SK-N-SH (cell line): Measurements from ENCODE around the gene RASGRP2.
A peak's percentile ranks its signal among the peaks of the same experiment; 100 is the strongest.

Experiments used
- CTCF ChIP-seq: fragments of 200-600 bp; sonication (generic); IDR thresholded peaks from 2 replicates; pipeline ENCODE4 v1.6.1; 2017; ENCODE audit warnings: antibody characterized with exemption, mild to moderate bottlenecking, moderate library complexity
- EP300 ChIP-seq, 2 experiments: IDR thresholded peaks; 2 replicates each; pipeline versions ENCODE4 v1.4.0 to v1.6.1; 2012; ENCODE audit warnings: borderline replicate concordance in 1 of 2, low read depth in 1 of 2, low read length in 1 of 2
- JUND ChIP-seq: IDR thresholded peaks from 2 replicates; pipeline ENCODE4 v1.4.0; 2012
- MXI1 ChIP-seq: IDR thresholded peaks from 2 replicates; pipeline ENCODE4 v1.6.1; 2012; ENCODE audit warnings: mild to moderate bottlenecking, low read depth, low read length, improper control_type of control experiment
- RAD21 ChIP-seq: IDR thresholded peaks from 2 replicates; pipeline ENCODE4 v1.6.1; 2012; ENCODE audit warnings: mild to moderate bottlenecking, low read length
- REST ChIP-seq: IDR thresholded peaks from 2 replicates; pipeline ENCODE4 v1.6.1; 2012; ENCODE audit warnings: mild to moderate bottlenecking, low read depth, low read length, moderate library complexity
- RFX5 ChIP-seq: IDR thresholded peaks from 2 replicates; pipeline ENCODE4 v1.6.1; 2012; ENCODE audit warnings: mild to moderate bottlenecking, improper control_type of control experiment, low read length
- SMC3 ChIP-seq: IDR thresholded peaks from 2 replicates; pipeline ENCODE4 v1.6.1; 2012; ENCODE audit warnings: low read depth, low read length, improper control_type of control experiment
- TAF1 ChIP-seq: IDR thresholded peaks from 2 replicates; pipeline ENCODE4 v1.6.1; 2012; ENCODE audit warnings: low read depth, mild to moderate bottlenecking, low read length, moderate library complexity, borderline replicate concordance
- TEAD4 ChIP-seq: IDR thresholded peaks from 2 replicates; pipeline ENCODE4 v1.4.0; 2012; ENCODE audit warnings: mild to moderate bottlenecking, borderline replicate concordance; ENCODE audit not compliant: insufficient read depth
- YY1 ChIP-seq: IDR thresholded peaks from 2 replicates; pipeline ENCODE4 v1.4.0; 2012; ENCODE audit warnings: low read depth, mild to moderate bottlenecking

GRCh38 chr11:64692764-64693331, 51.1 kb downstream of the RASGRP2 start:
- TF ChIP-seq MXI1 (no peak), JUND (no peak), YY1 (no peak), CTCF (no peak), EP300 (IDR thresholded peaks at IDR 0.05; ENCODE audit: borderline replicate concordance in 1 of 2, low read depth in 1 of 2, low read length in 1 of 2) (no peak), RAD21 (peak; percentile 44), SMC3 (no peak), TEAD4 (no peak), REST (no peak), RFX5 (no peak), TAF1 (no peak)
